ENCODE results near the gene GJA4.

Gene GJA4

GRCh38 chr1:34828611-34829010, 35.8 kb downstream of the GJA4 start:
- ChIA-PET POLR2A (no interaction called here), CTCF (no interaction called here)
- H3K9me3 ChIP-seq (ENCODE audit: control insufficient read depth, insufficient read depth, low read depth, low read length), result no peaks in the 10 kb centered on the region
- H3K27ac ChIP-seq (ENCODE audit: extremely low read depth, low read depth, low read length), result no peak overlapping the region
- no peaks in the 10 kb centered on the region for H3K4me1 ChIP-seq (ENCODE audit: control insufficient read depth, insufficient read depth, low read length)
- TF ChIP-seq, protein P1, sequence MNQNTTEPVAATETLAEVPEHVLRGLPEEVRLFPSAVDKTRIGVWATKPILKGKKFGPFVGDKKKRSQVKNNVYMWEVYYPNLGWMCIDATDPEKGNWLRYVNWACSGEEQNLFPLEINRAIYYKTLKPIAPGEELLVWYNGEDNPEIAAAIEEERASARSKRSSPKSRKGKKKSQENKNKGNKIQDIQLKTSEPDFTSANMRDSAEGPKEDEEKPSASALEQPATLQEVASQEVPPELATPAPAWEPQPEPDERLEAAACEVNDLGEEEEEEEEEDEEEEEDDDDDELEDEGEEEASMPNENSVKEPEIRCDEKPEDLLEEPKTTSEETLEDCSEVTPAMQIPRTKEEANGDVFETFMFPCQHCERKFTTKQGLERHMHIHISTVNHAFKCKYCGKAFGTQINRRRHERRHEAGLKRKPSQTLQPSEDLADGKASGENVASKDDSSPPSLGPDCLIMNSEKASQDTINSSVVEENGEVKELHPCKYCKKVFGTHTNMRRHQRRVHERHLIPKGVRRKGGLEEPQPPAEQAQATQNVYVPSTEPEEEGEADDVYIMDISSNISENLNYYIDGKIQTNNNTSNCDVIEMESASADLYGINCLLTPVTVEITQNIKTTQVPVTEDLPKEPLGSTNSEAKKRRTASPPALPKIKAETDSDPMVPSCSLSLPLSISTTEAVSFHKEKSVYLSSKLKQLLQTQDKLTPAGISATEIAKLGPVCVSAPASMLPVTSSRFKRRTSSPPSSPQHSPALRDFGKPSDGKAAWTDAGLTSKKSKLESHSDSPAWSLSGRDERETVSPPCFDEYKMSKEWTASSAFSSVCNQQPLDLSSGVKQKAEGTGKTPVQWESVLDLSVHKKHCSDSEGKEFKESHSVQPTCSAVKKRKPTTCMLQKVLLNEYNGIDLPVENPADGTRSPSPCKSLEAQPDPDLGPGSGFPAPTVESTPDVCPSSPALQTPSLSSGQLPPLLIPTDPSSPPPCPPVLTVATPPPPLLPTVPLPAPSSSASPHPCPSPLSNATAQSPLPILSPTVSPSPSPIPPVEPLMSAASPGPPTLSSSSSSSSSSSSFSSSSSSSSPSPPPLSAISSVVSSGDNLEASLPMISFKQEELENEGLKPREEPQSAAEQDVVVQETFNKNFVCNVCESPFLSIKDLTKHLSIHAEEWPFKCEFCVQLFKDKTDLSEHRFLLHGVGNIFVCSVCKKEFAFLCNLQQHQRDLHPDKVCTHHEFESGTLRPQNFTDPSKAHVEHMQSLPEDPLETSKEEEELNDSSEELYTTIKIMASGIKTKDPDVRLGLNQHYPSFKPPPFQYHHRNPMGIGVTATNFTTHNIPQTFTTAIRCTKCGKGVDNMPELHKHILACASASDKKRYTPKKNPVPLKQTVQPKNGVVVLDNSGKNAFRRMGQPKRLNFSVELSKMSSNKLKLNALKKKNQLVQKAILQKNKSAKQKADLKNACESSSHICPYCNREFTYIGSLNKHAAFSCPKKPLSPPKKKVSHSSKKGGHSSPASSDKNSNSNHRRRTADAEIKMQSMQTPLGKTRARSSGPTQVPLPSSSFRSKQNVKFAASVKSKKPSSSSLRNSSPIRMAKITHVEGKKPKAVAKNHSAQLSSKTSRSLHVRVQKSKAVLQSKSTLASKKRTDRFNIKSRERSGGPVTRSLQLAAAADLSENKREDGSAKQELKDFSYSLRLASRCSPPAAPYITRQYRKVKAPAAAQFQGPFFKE (tag by site-specific recombination; IDR thresholded peaks at IDR 0.05; ENCODE audit: borderline replicate concordance), result no peak
- no peak for TF ChIP-seq ZNF404 (tag by site-specific recombination; IDR thresholded peaks at IDR 0.05)
- no peak for TF ChIP-seq SETDB1 (IDR thresholded peaks at IDR 0.05; ENCODE audit: insufficient read length, low read length)
- no peak for TF ChIP-seq ZNF433 (tag by site-specific recombination; IDR thresholded peaks at IDR 0.05; ENCODE audit: low read depth)
- no peak for TF ChIP-seq ZNF776 (tag by site-specific recombination; IDR thresholded peaks at IDR 0.05; ENCODE audit: borderline replicate concordance)
- TF ChIP-seq ZNF561 (tag by site-specific recombination; IDR thresholded peaks at IDR 0.05; ENCODE audit: borderline replicate concordance), result no peak
- no peak for TF ChIP-seq ZNF398 (tag by site-specific recombination; IDR thresholded peaks at IDR 0.05)
- no peak for TF ChIP-seq ZNF10 (tag by site-specific recombination; IDR thresholded peaks at IDR 0.05)
- TF ChIP-seq ZNF24 (tag by site-specific recombination; IDR thresholded peaks at IDR 0.05), result no peak
- no peak for TF ChIP-seq ZBTB10 (tag by site-specific recombination; IDR thresholded peaks at IDR 0.05)
- TF ChIP-seq ZNF2 (tag by site-specific recombination; IDR thresholded peaks at IDR 0.05), result no peak
- TF ChIP-seq ZNF544 (tag by site-specific recombination; IDR thresholded peaks at IDR 0.05), result no peak
- no peak for TF ChIP-seq SP3 (tag by site-specific recombination; IDR thresholded peaks at IDR 0.05)
- no peaks in the 10 kb centered on the region for H3K36me3 ChIP-seq (ENCODE audit: control insufficient read depth in 2 of 2, insufficient read depth in 1 of 2, low read length in 2 of 2)
- no peak overlapping the region for H3K4me3 ChIP-seq (ENCODE audit: low read depth, low read length)

DNA sequence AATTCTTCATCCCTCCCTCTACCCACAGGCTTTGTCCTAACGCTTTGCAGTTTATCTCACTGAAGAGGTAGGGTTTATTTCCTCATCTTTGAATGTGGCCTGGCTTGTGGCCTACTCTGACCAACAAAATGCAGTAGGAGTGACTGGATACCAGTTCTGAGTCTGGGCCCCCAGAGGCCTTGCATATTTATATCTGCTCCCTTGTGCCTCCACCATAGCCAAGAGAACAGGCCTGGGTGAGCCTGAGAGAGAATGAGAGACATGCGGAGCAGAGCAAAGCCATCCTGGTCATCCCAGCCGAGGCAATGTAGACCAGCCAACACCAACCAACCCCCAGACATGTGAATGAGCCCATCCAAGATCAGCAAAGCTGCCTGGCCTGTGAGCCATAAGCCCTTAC, 36.5 kb downstream of the GJA4 start:
- Histone ChIP-seq H3K27ac (ENCODE audit: extremely low read depth, low read depth, low read length) (no peak overlapping the region), H3K36me3 (ENCODE audit: control insufficient read depth in 2 of 2, insufficient read depth in 1 of 2, low read length in 2 of 2) (no peaks in the 10 kb centered on the region), H3K4me3 (ENCODE audit: low read depth, low read length) (no peak overlapping the region), H3K4me1 (ENCODE audit: control insufficient read depth, insufficient read depth, low read length) (no peaks in the 10 kb centered on the region), H3K9me3 (ENCODE audit: control insufficient read depth, insufficient read depth, low read depth, low read length) (no peaks in the 10 kb centered on the region)
- ChIA-PET CTCF (no interaction called here), POLR2A (no interaction called here)
- TF ChIP-seq BCL11A (tag by site-specific recombination; IDR thresholded peaks at IDR 0.05; ENCODE audit: low read depth) (no peak), ZNF776 (tag by site-specific recombination; IDR thresholded peaks at IDR 0.05; ENCODE audit: borderline replicate concordance) (no peak), SCRT1 (tag by site-specific recombination; IDR thresholded peaks at IDR 0.05; ENCODE audit: borderline replicate concordance) (no peak), ZNF341 (tag by site-specific recombination; IDR thresholded peaks at IDR 0.05; ENCODE audit: low read depth) (no peak), GLI2 (tag by site-specific recombination; IDR thresholded peaks at IDR 0.05; ENCODE audit: borderline replicate concordance, low read depth) (no peak)
- TF ChIP-seq, protein P2, sequence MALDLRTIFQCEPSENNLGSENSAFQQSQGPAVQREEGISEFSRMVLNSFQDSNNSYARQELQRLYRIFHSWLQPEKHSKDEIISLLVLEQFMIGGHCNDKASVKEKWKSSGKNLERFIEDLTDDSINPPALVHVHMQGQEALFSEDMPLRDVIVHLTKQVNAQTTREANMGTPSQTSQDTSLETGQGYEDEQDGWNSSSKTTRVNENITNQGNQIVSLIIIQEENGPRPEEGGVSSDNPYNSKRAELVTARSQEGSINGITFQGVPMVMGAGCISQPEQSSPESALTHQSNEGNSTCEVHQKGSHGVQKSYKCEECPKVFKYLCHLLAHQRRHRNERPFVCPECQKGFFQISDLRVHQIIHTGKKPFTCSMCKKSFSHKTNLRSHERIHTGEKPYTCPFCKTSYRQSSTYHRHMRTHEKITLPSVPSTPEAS (tag by site-specific recombination; IDR thresholded peaks at IDR 0.05), result no peak
- TF ChIP-seq, protein P3, sequence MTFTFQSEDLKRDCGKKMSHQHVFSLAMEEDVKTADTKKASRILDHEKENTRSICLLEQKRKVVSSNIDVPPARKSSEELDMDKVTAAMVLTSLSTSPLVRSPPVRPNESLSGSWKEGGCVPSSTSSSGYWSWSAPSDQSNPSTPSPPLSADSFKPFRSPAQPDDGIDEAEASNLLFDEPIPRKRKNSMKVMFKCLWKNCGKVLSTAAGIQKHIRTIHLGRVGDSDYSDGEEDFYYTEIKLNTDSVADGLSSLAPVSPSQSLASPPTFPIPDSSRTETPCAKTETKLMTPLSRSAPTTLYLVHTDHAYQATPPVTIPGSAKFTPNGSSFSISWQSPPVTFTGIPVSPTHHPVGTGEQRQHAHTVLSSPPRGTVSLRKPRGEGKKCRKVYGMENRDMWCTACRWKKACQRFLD (tag by site-specific recombination; IDR thresholded peaks at IDR 0.05), result no peak

Measured in HEK293 (cell line).